ENCODE data around the gene FXYD2.

The FXYD2 gene

GRCh38 chr11:117771197-117771596 lies 53.3 kb downstream of the FXYD2 start:
- no peak overlapping the region for H3K4me3 ChIP-seq (ENCODE audit: low read depth, low read length)

DNA sequence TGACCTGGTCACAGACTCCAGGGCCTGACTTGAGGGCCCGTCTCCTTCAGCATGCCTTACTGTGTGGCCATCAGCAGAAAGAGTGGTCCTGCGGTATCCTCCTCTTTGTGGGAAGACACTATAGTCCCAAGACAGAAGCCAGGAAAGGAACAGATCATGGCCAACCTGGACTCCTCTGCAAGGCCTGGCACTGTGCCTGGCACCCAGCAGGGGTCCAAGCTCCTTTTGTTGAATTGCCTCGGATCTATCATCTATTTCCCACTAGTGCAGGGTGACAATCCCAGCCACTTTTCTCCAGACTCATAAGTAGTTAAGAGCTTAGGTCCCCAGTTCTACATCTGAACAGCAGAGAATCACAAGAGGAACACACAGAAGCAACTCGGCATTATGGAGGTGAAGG lies 54.5 kb downstream of the FXYD2 start:
- H3K4me3 ChIP-seq (ENCODE audit: low read depth, low read length): no peak overlapping the region
- no peak for TF ChIP-seq CTCF (IDR thresholded peaks at IDR 0.05; ENCODE audit: low read depth, low read length)

More at GRCh38 chr11:117771197-117771596, 53.3 kb downstream of the FXYD2 start:
- no peak for TF ChIP-seq CTCF (IDR thresholded peaks at IDR 0.05; ENCODE audit: low read depth, low read length)
